Stomach smooth muscle (tissue), 2 donors: ENCODE measurements around the gene PARP9.

ENCODE experiments used
- H3K27ac ChIP-seq: one replicate; pipeline ENCODE4 v1.7.0; 2013; ENCODE audit warnings: mild to moderate bottlenecking, low read length, inconsistent platforms
- H3K27me3 ChIP-seq, 2 donors: one replicate each; pipeline ENCODE4 v1.7.0; 2013; ENCODE audit warnings: low read length in 2 of 2; ENCODE audit not compliant: insufficient read depth in 2 of 2, control insufficient read depth in 1 of 2
- H3K36me3 ChIP-seq, 2 donors: one replicate each; pipeline ENCODE4 v1.7.0; 2013; ENCODE audit warnings: low read length in 2 of 2; ENCODE audit not compliant: control insufficient read depth in 2 of 2, insufficient read depth in 2 of 2
- H3K4me1 ChIP-seq: one replicate; pipeline ENCODE4 v1.7.0; 2013; ENCODE audit warnings: low read length; ENCODE audit not compliant: control insufficient read depth, insufficient read depth
- H3K4me3 ChIP-seq, 2 donors: one replicate each; pipeline ENCODE4 v1.7.0; 2013; ENCODE audit warnings: low read length in 2 of 2
- H3K9ac ChIP-seq, 2 donors: one replicate each; pipeline ENCODE4 v1.7.0; 2013; ENCODE audit warnings: low read length in 2 of 2, mild to moderate bottlenecking in 1 of 2
- H3K9me3 ChIP-seq, 2 donors: one replicate each; pipeline ENCODE4 v1.7.0; 2013; ENCODE audit warnings: low read length in 2 of 2; ENCODE audit not compliant: control insufficient read depth in 2 of 2
- donor health status: healthy.
- donor health status: Pancreatic carcinoma.

Gene PARP9

GRCh38 chr3:122523317-122523716 is 40.8 kb downstream of the PARP9 start:
- Histone ChIP-seq H3K4me3 (no peak overlapping the region), H3K27me3 (no peaks in the 10 kb centered on the region), H3K4me1 (no peaks in the 10 kb centered on the region), H3K9me3 (no peaks in the 10 kb centered on the region), H3K36me3 (peaks cover 7 to 13% of the 10 kb centered on the region in 2 donors), H3K27ac (no peak overlapping the region), H3K9ac (no peak overlapping the region)

- Histone ChIP-seq H3K27ac (no peak overlapping the region), H3K36me3 (no peaks in the 10 kb centered on the region), H3K27me3 (no peaks in the 10 kb centered on the region), H3K9ac (no peak overlapping the region), H3K9me3 (no peaks in the 10 kb centered on the region), H3K4me1 (no peaks in the 10 kb centered on the region), H3K4me3 (no peak overlapping the region)
Measured at GRCh38 chr3:122520861-122521260, 43.2 kb downstream of the PARP9 start.

GRCh38 chr3:122519693-122520092 is 44.4 kb downstream of the PARP9 start:
- H3K4me1 ChIP-seq = peaks cover 3% of the 10 kb centered on the region
- no peaks in the 10 kb centered on the region for H3K36me3 ChIP-seq
- H3K9me3 ChIP-seq = no peaks in the 10 kb centered on the region
- no peaks in the 10 kb centered on the region for H3K27me3 ChIP-seq
- no peak overlapping the region for H3K27ac ChIP-seq
- H3K4me3 ChIP-seq = no peak overlapping the region
- no peak overlapping the region for H3K9ac ChIP-seq

DNA sequence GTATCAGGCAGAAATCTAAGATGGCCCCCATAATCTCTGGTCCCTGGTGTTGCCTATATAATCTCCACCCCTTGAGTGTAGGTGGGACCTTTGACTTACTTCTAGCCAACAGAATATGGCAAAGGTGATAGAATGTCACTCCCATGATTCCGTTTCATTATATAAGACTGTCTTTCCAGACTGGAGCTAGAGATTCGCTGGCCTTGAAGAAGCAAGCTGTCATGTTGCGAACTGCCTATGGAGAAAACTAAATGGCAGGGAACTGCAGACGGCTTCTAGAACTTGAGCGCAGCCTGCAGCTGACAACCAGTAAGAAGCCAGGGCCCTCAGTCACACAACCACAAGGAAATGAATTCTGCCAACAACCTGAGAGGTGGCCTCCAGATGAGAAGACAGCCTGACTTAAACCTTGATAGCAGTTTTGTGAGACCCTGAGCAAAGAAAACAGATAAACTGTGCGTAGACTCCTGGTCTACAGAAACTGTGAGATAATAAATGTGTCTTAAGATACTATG is 47.2 kb downstream of the PARP9 start:
- H3K9me3 ChIP-seq = no peaks in the 10 kb centered on the region
- H3K27ac ChIP-seq = no peak overlapping the region
- peaks cover 3% of the 10 kb centered on the region for H3K4me1 ChIP-seq
- H3K4me3 ChIP-seq = no peak overlapping the region
- no peak overlapping the region for H3K9ac ChIP-seq
- H3K27me3 ChIP-seq = no peaks in the 10 kb centered on the region
- H3K36me3 ChIP-seq = no peaks in the 10 kb centered on the region

DNA sequence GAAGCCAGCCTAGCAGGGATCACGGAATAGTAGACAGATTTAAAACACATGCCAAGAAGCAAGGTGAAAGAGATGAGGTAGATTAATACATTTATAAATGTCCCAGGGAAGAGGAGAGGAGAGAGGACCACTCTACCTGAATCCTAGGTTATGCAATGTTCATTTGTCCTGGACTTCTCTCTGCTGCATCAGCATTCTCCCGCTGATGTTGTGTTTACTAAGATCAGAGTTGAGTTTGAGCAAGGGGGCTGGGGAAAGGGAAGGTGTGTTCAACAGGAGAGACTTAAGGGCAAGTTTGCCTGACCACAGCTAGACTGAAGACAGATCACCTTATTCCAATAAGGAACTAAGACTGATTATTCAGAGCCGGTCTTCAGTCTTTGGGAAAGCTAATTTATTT is 48.2 kb downstream of the PARP9 start:
- H3K9ac ChIP-seq = no peak overlapping the region
- no peaks in the 10 kb centered on the region for H3K36me3 ChIP-seq
- no peak overlapping the region for H3K27ac ChIP-seq
- no peaks in the 10 kb centered on the region for H3K9me3 ChIP-seq
- peaks cover 3% of the 10 kb centered on the region for H3K4me1 ChIP-seq
- H3K27me3 ChIP-seq = no peaks in the 10 kb centered on the region
- H3K4me3 ChIP-seq = no peak overlapping the region

DNA sequence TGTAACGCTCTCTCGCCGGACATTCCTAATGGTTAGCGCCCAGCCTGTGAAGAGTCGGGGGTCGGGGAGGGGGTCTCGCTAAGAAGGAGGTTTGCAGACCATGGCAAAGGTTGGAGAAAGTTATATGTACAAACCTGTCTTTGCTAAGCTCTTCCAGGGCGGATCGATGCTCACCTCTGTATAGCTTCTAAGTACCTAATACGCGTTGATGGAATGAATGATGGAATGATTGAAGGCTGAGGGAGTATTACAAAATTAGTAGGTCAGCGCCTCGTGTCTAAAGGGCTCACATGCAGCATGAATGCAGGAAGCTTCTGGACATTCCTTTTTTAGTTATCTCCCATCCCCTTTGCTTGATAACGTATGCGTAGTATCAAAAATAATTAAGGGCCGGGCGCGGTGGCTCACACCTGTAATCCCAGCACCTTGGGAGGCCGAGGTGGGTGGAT is 49.1 kb downstream of the PARP9 start:
- H3K36me3 ChIP-seq = no peaks in the 10 kb centered on the region
- no peaks in the 10 kb centered on the region for H3K27me3 ChIP-seq
- peak overlapping the region; percentile 79 to 92 for H3K4me3 ChIP-seq
- H3K4me1 ChIP-seq = peaks cover 3% of the 10 kb centered on the region
- H3K9ac ChIP-seq = peak overlapping the region; percentile 43 to 83
- H3K27ac ChIP-seq = peak overlapping the region; percentile 81
- H3K9me3 ChIP-seq = no peaks in the 10 kb centered on the region

DNA sequence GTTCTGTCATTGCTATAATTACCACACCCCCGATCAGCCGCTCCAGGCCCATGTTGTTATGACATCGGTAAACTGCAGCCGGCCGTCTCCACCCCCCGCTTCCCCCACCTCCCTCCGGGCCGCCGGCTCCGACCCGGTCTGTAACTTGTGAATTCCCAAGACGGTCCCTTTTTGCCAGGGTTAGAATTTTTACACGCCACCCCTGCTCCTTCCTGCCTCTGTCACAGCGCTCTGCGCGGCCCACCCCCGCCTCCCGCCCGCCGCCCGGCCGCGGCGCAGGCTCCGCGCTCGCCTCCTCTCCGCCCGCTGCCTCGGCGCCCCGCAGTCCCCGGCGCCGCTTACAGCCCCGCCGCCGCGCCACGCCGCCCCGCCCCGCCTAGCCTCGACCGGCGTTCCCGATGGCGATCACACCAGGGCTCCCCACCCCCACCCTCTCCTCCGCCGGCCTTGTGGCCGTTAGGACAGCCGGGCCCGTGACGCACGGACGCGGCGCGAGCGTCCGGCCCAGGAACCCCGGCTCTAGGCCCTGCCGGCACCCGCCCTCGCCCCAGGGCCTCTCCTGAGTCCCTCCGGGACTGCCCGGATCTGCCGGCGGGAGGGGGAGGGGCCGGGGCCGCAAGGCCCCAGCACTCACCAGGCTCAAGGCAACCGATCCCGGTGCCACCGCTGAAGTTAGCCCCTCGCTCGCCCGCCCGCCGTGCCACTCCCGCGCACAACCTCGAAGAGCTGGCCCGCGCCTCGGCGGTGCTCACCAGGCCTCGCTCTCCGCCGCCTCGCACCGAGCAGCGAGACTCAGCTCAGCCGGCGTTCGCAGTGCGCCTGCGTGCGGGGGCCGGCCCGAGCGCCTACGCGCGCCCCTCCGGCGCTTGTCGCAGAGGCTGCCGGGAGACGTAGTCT is 49.7 kb downstream of the PARP9 start, which contains the start of gene KPNA1:
KPNA1 (minus strand) TSS at position 817 of the 897 bp plus-strand sequence. CDS start 18,374 bp downstream, outside the sequence.
- no peaks in the 10 kb centered on the region for H3K27me3 ChIP-seq
- peaks cover 3% of the 10 kb centered on the region for H3K4me1 ChIP-seq
- no peaks in the 10 kb centered on the region for H3K36me3 ChIP-seq
- H3K4me3 ChIP-seq = peak within 1 kb of the TSS; percentile 79 to 92
- peak within 1 kb of the TSS; percentile 64 to 83 for H3K9ac ChIP-seq
- no peaks in the 10 kb centered on the region for H3K9me3 ChIP-seq
- peak within 1 kb of the TSS; percentile 81 for H3K27ac ChIP-seq

DNA sequence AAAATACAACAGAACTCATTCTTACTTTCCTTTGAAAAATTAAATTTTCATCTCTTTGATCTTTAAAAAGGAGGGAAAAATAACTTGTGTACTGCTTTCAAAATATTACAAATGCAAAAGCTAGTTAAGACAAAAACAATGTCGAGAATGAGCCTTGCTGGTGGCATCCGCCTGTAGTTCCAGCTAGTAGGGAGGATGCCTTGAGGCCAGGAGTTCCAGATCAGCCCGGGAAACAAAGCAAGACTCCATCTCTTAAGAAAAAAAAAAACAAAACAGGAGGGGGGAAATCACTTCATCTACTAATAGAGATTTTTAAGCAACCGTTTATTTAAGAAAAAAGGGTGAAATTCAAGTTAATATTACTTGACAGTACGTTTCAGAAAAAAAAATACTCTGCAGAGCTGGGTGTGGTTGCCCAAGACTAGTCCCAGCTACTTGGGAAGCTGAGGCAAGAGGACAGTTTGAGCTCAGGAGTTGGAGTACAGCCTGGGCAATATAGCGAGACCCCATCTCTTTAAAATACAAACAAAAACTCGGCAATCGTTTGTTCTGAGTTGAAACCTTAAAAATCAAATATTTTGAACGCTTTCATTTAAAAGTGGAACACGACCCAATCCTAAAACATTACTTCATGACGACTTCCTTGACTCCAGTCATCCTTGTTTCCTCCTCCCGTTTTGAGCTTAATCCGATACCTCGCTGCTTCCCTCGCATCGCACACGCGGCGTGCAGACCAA is 50.5 kb downstream of the PARP9 start:
- peak overlapping the region; percentile 79 to 89 for H3K4me3 ChIP-seq
- no peaks in the 10 kb centered on the region for H3K9me3 ChIP-seq
- no peaks in the 10 kb centered on the region for H3K36me3 ChIP-seq
- peak overlapping the region; percentile 81 for H3K27ac ChIP-seq
- peak overlapping the region; percentile 60 to 83 for H3K9ac ChIP-seq
- H3K4me1 ChIP-seq = peaks cover 3% of the 10 kb centered on the region
- H3K27me3 ChIP-seq = no peaks in the 10 kb centered on the region

DNA sequence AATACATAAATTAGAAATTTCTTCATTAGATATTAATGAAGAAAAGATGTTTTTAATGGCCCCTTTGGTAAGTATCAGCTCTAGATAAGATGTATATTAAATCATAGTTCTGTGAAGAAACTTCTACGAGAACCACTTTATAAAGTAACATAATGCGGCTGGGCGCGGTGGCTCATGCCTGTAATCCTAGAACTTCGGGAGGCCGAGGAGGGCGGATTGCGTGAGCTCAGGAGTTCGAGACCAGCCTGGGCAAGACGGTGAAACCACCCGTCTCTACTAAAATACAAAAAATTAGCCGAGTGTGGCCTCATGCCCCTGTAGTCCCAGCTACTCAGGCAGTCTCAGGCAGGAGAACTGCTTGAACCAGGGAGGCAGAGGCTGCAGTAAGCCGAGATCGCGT is 51.8 kb downstream of the PARP9 start:
- Histone ChIP-seq H3K4me1 (peaks cover 3% of the 10 kb centered on the region), H3K4me3 (no peak overlapping the region), H3K36me3 (no peaks in the 10 kb centered on the region), H3K27ac (no peak overlapping the region), H3K9ac (no peak overlapping the region), H3K27me3 (no peaks in the 10 kb centered on the region), H3K9me3 (no peaks in the 10 kb centered on the region)

- Histone ChIP-seq H3K27ac (no peak overlapping the region), H3K9ac (no peak overlapping the region), H3K4me1 (peaks cover 3% of the 10 kb centered on the region), H3K27me3 (no peaks in the 10 kb centered on the region), H3K36me3 (no peaks in the 10 kb centered on the region), H3K9me3 (no peaks in the 10 kb centered on the region), H3K4me3 (no peak overlapping the region)
Measured at GRCh38 chr3:122510878-122511535, 53.1 kb downstream of the PARP9 start.
